SK-N-MC (cell line): ENCODE measurements around the gene PDSS2.
"Not testable (repeated sequence)": the region's sequence is repeated elsewhere in the genome, so short reads cannot be mapped to it uniquely, and the experiment has no call there.

Experiments
- EZH2 ChIP-seq: fragments of 200-600 bp; sonication (generic); IDR thresholded peaks from one replicate; pipeline ENCODE4 v1.6.1; 2017; ENCODE audit warnings: antibody characterized with exemption
- POLR2AphosphoS5 ChIP-seq: IDR thresholded peaks from 2 replicates; pipeline ENCODE4 v1.6.1; 2012; ENCODE audit warnings: mild to moderate bottlenecking, low read depth, low read length, borderline replicate concordance

GRCh38 chr6:107475360-107475759 lies 16.0 kb upstream of the PDSS2 start:
- not testable (repeated sequence) for TF ChIP-seq EZH2, POLR2AphosphoS5
